H1 (cell line): Measurements from ENCODE around the gene VPS52. TPM values are rescaled to one million over a fixed set of nuclear protein-coding genes. Genes with fewer than 3 reads are reported as not detected.

Experiments
- CTCF ChIA-PET: fragments of 300-600 bp; sonication (Branson Sonifier 250); formaldehyde crosslinking; loops from one replicate; lab custom pipeline; 2021; ENCODE audit not compliant: partially characterized antibody; lab: Charles Lee
- POLR2A ChIA-PET: fragments of 300-600 bp; sonication (Branson Sonifier 250); formaldehyde crosslinking; loops from one replicate; lab custom pipeline; 2021; ENCODE audit warnings: inconsistent platforms; ENCODE audit not compliant: partially characterized antibody; lab: Charles Lee
- DNase-seq, 2 experiments: peaks; one replicate each; pipeline versions ENCODE4 v3.0.0 to v3.0.0-alpha.2; 2010 to 2022; ENCODE audit warnings: low spot score in 2 of 2, low read depth in 1 of 2, mixed read lengths in 1 of 2
- FAIRE-seq: peaks from 2 replicates; lab custom pipeline; 2011; peaks lifted over from hg19 to GRCh38; lab: Jason Lieb, UNC
- H2AFZ ChIP-seq: 2 replicates; pipeline ENCODE4 v1.8.1; 2012; ENCODE audit warnings: low read length, inconsistent platforms
- H2AK5ac ChIP-seq: 2 replicates; pipeline ENCODE4 v1.6.1; 2013; ENCODE audit warnings: low read depth, low read length
- H2BK120ac ChIP-seq: replicated peaks from 2 replicates; pipeline ENCODE3; 2013; ENCODE audit warnings: low read depth, low read length, inconsistent platforms
- H2BK12ac ChIP-seq: 2 replicates; pipeline ENCODE4 v1.6.1; 2013; ENCODE audit warnings: low read depth, low read length
- H2BK15ac ChIP-seq: 2 replicates; pipeline ENCODE4 v1.6.1; 2013; ENCODE audit warnings: low read length
- H2BK20ac ChIP-seq: 2 replicates; pipeline ENCODE4 v1.6.1; 2013; ENCODE audit warnings: low read length
- H2BK5ac ChIP-seq: 2 replicates; pipeline ENCODE4 v1.6.1; 2013; ENCODE audit warnings: low read depth, low read length
- H3K14ac ChIP-seq: 2 replicates; pipeline ENCODE4 v1.6.1; 2013; ENCODE audit warnings: inconsistent platforms; ENCODE audit not compliant: insufficient read length
- H3K18ac ChIP-seq: 2 replicates; pipeline ENCODE4 v1.6.1; 2013; ENCODE audit warnings: low read length; ENCODE audit errors: extremely low read depth
- H3K23ac ChIP-seq: 2 replicates; pipeline ENCODE4 v1.6.1; 2013; ENCODE audit warnings: inconsistent platforms; ENCODE audit not compliant: insufficient read length
- H3K23me2 ChIP-seq: 2 replicates; pipeline ENCODE4 v1.6.1; 2013; ENCODE audit warnings: low read depth, low read length
- H3K27ac ChIP-seq: 2 replicates; pipeline ENCODE4 v1.6.1; 2011; ENCODE audit warnings: low read depth, low read length, inconsistent platforms
- H3K27me3 ChIP-seq, 4 experiments: replicated peaks in 1 of 4; 1 replicate in 1 of 4; 2 replicates in 3 of 4; pipeline versions ENCODE4 v1.6.1 to v1.8.1; 2011 to 2013; ENCODE audit warnings: low read length in 3 of 4, mild to moderate bottlenecking in 3 of 4, inconsistent platforms in 2 of 4, mixed read lengths in 2 of 4, moderate library complexity in 1 of 4; ENCODE audit not compliant: control insufficient read depth in 3 of 4, insufficient read depth in 3 of 4; ENCODE audit errors: extremely low read depth in 1 of 4
- H3K36me3 ChIP-seq, 4 experiments: 2 replicates each; pipeline versions ENCODE4 v1.6.1 to v1.8.1; 2011 to 2013; ENCODE audit warnings: mild to moderate bottlenecking in 4 of 4, low read length in 3 of 4, moderate library complexity in 2 of 4, control low read depth in 1 of 4, inconsistent platforms in 1 of 4; ENCODE audit not compliant: insufficient read depth in 4 of 4, control insufficient read depth in 2 of 4
- H3K4ac ChIP-seq: replicated peaks from 2 replicates; pipeline ENCODE3; 2013; ENCODE audit warnings: low read length, low read depth, mixed read lengths, inconsistent platforms; ENCODE audit not compliant: insufficient read length
- H3K4me1 ChIP-seq, 4 experiments: replicated peaks in 1 of 4; 1 replicate in 1 of 4; 2 replicates in 3 of 4; pipeline versions ENCODE4 v1.6.1 to v1.8.1; 2011 to 2013; ENCODE audit warnings: low read length in 3 of 4, inconsistent platforms in 2 of 4, mixed read lengths in 1 of 4; ENCODE audit not compliant: insufficient read depth in 4 of 4, control insufficient read depth in 3 of 4
- H3K4me2 ChIP-seq, 2 experiments: 2 replicates each; pipeline versions ENCODE4 v1.6.1 to v1.8.1; 2011 to 2013; ENCODE audit warnings: low read depth in 2 of 2, low read length in 2 of 2, control low read depth in 1 of 2, inconsistent platforms in 1 of 2, mild to moderate bottlenecking in 1 of 2; ENCODE audit not compliant: insufficient read depth in 1 of 2
- H3K4me3 ChIP-seq, 4 experiments: fragments of 200-600, 300-600 bp in 1 of 4; sonication (generic), shearing (Covaris generic), sonication (Bioruptor Twin) in 1 of 4; 2 replicates each; pipeline versions ENCODE4 v1.5.1 to v1.8.1; 2011 to 2016; ENCODE audit warnings: low read length in 4 of 4, low read depth in 3 of 4, control low read depth in 2 of 4, inconsistent platforms in 2 of 4, mild to moderate bottlenecking in 2 of 4, mixed read lengths in 1 of 4, moderate library complexity in 1 of 4; ENCODE audit not compliant: insufficient read depth in 2 of 4; ENCODE audit errors: extremely low read depth in 1 of 4
- H3K56ac ChIP-seq: replicated peaks from 2 replicates; pipeline ENCODE3; 2013; ENCODE audit warnings: low read depth, mild to moderate bottlenecking, mixed read lengths, low read length, inconsistent platforms; ENCODE audit not compliant: insufficient read length
- H3K79me1 ChIP-seq: 2 replicates; pipeline ENCODE4 v1.6.1; 2013; ENCODE audit warnings: low read depth, low read length, control low read depth
- H3K79me2 ChIP-seq, 2 experiments: 2 replicates each; pipeline versions ENCODE4 v1.6.1 to v1.8.1; 2012 to 2013; ENCODE audit warnings: low read length in 2 of 2, mild to moderate bottlenecking in 2 of 2, inconsistent platforms in 1 of 2; ENCODE audit not compliant: insufficient read depth in 2 of 2, control insufficient read depth in 1 of 2
- H3K9ac ChIP-seq, 4 experiments: replicated peaks in 1 of 4; 1 replicate in 1 of 4; 2 replicates in 3 of 4; pipeline versions ENCODE4 v1.6.1 to v1.8.1; 2011 to 2013; ENCODE audit warnings: low read depth in 3 of 4, low read length in 3 of 4, control low read depth in 2 of 4, mild to moderate bottlenecking in 2 of 4, moderate library complexity in 2 of 4, inconsistent platforms in 1 of 4; ENCODE audit errors: extremely low read depth in 1 of 4
- H3K9me3 ChIP-seq, 2 experiments: 2 replicates each; pipeline versions ENCODE4 v1.6.1 to v1.8.1; 2012 to 2013; ENCODE audit warnings: mild to moderate bottlenecking in 2 of 2, moderate library complexity in 2 of 2, control low read depth in 1 of 2, inconsistent platforms in 1 of 2, low read depth in 1 of 2, low read length in 1 of 2, mixed read lengths in 1 of 2; ENCODE audit not compliant: insufficient read depth in 2 of 2
- H4K20me1 ChIP-seq, 2 experiments: replicated peaks in 1 of 2; 2 replicates each; pipeline versions ENCODE3 to v1.8.1; 2011 to 2013; ENCODE audit warnings: inconsistent platforms in 2 of 2, low read length in 2 of 2, mild to moderate bottlenecking in 1 of 2; ENCODE audit not compliant: insufficient read depth in 2 of 2, control insufficient read depth in 1 of 2
- H4K5ac ChIP-seq: 2 replicates; pipeline ENCODE4 v1.6.1; 2013; ENCODE audit warnings: low read length, low read depth, mixed read lengths, inconsistent platforms; ENCODE audit not compliant: insufficient read length
- H4K8ac ChIP-seq: 2 replicates; pipeline ENCODE4 v1.8.0; 2013; ENCODE audit warnings: mild to moderate bottlenecking, moderate library complexity, low read length, inconsistent platforms; ENCODE audit not compliant: insufficient read depth; ENCODE audit errors: extremely low read depth
- H4K91ac ChIP-seq: replicated peaks from 2 replicates; pipeline ENCODE3; 2013; ENCODE audit warnings: low read length, mixed read lengths, inconsistent platforms; ENCODE audit not compliant: insufficient read length
- BACH1 ChIP-seq: IDR thresholded peaks from 2 replicates; pipeline ENCODE4 v1.6.1; 2012; ENCODE audit warnings: low read length, improper control_type of control experiment
- EP300 ChIP-seq, 2 experiments: IDR thresholded peaks; 1 replicate in 1 of 2; 2 replicates in 1 of 2; pipeline ENCODE4 v1.6.1; 2011 to 2012; ENCODE audit warnings: low read depth in 2 of 2, low read length in 2 of 2, mild to moderate bottlenecking in 2 of 2, borderline replicate concordance in 1 of 2, inconsistent platforms in 1 of 2, moderate library complexity in 1 of 2
- POU5F1 ChIP-seq: IDR thresholded peaks from 2 replicates; pipeline ENCODE4 v1.6.1; 2011; ENCODE audit warnings: low read depth, mild to moderate bottlenecking, low read length, moderate library complexity
- RXRA ChIP-seq: IDR thresholded peaks from 2 replicates; pipeline ENCODE4 v1.6.1; 2011; ENCODE audit warnings: low read depth, mild to moderate bottlenecking, low read length, moderate library complexity; ENCODE audit not compliant: insufficient read depth
- SP2 ChIP-seq: IDR thresholded peaks from 2 replicates; pipeline ENCODE4 v1.6.1; 2012; ENCODE audit warnings: mild to moderate bottlenecking, low read length, inconsistent platforms
- SP4 ChIP-seq: IDR thresholded peaks from 2 replicates; pipeline ENCODE4 v1.6.1; 2012; ENCODE audit warnings: low read length, inconsistent platforms
- TAF1 ChIP-seq: IDR thresholded peaks from 2 replicates; pipeline ENCODE4 v1.6.1; 2011; ENCODE audit warnings: mild to moderate bottlenecking, low read depth, low read length
- WGBS, 2 experiments: shearing (Covaris generic) in 1 of 2; methylation state at CpG; one replicate each; pipeline versions ENCODE4 v1.1.6 to v1.1.7; 2013 to 2015; ENCODE audit warnings: low lambda C conversion rate in 2 of 2, mixed read lengths in 2 of 2, inconsistent platforms in 1 of 2, low coverage in 1 of 2, missing lambda C conversion rate in 1 of 2; ENCODE audit not compliant: insufficient replicate concordance in 2 of 2, insufficient coverage in 1 of 2, insufficient read length in 1 of 2; ENCODE audit errors: extremely low coverage in 1 of 2, missing lambda C conversion rate in 1 of 2; 5-methylcytosine and 5-hydroxymethylcytosine counted together
- polyA plus RNA-seq, 7 experiments: library from polyadenylated mRNA; depleted of rRNA in 3 of 7; stranded (reverse) in 5 of 7; unstranded in 2 of 7; fragments of >200 nt in 5 of 7; fragments of 200-250 nt in 2 of 7; gene quantifications; 1 replicate in 5 of 7; 2 replicates in 1 of 7; 4 replicates in 1 of 7; pipeline versions ENCODE4 v1.2.1 to v1.2.3, GENCODE V29; 2011 to 2013; ENCODE audit warnings: missing spikeins in 2 of 7, mixed read lengths in 2 of 7
- total RNA-seq: library from RNA; stranded (reverse); fragmentation: NEBNext Ultra II Directional; extraction: Animal tissue kit (Norgen Biotek cat#: 25700); gene quantifications from 2 replicates; pipeline ENCODE4 v1.2.1, GENCODE V29; 2021

Gene VPS52
- total and polyA plus RNA-seq, 2 of the 8 experiments (the other 6 are each of a cell fraction or from before 2014, with no cell fraction given): 36.5 to 86.3 TPM

DNA sequence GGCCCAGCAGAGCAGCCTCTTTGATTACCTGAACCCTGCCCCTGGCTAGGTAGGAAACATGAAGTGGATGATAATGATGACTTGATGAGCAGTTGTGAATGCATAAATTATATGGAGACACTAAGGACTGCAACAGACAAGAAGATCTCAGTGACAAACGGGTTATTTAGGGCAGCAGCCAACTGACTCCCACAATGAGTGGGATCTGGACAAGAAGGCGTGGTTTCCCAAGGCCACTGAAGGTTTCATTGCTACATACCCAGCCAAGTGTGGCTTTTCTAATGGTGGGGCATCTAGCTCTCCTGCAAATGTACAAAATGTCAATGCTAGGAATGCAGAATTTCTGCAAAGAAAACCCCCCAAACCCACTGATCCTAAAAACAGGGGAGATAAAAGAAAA lies 33.9 kb downstream of the VPS52 start:
- 85% methylated on average over 2 of the region's 2 CpGs; no CpG with 5 or more reads in 1 of the 2 experiments for WGBS, 2 experiments
- DNase-seq (no peak), FAIRE-seq (no peak)
- Histone ChIP-seq H2AK5ac (no peak overlapping the region), H2BK12ac (no peak overlapping the region), H4K20me1 (no peaks in the 10 kb centered on the region), H3K23me2 (no peaks in the 10 kb centered on the region; the same call in 1 of the 2 replicates), H4K5ac (no peak overlapping the region), H3K18ac (no peak overlapping the region), H4K8ac (no peak overlapping the region), H3K4ac (no peak overlapping the region), H3K27ac (no peak overlapping the region), H2BK15ac (no peak overlapping the region), H3K4me1 (peaks cover 0 to 3% (median 2%) of the 10 kb centered on the region in 4 experiments; a peak in 3 of 7 replicates), H2BK5ac (no peak overlapping the region), H3K9me3 (no peaks in the 10 kb centered on the region), H3K23ac (no peak overlapping the region), H2AFZ (no peak overlapping the region), H3K36me3 (no peaks in the 10 kb centered on the region), H3K56ac (no peak overlapping the region), H2BK120ac (no peak overlapping the region), H3K9ac (no peak overlapping the region), H3K4me2 (no peak overlapping the region), H3K4me3 (no peak overlapping the region), H3K14ac (no peak overlapping the region), H4K91ac (no peak overlapping the region), H3K27me3 (peaks cover 0 to 3% (median 0%) of the 10 kb centered on the region in 4 experiments; a peak in 2 of 7 replicates), H2BK20ac (no peak overlapping the region), H3K79me1 (no peaks in the 10 kb centered on the region), H3K79me2 (no peaks in the 10 kb centered on the region)
- TF ChIP-seq SP4: no peak
- no peak for TF ChIP-seq SP2
- TF ChIP-seq RXRA: no peak
- no peak for TF ChIP-seq EP300 (IDR thresholded peaks at IDR 0.05; ENCODE audit: borderline replicate concordance in 1 of 2, low read depth in 2 of 2, low read length in 2 of 2)
- no peak for TF ChIP-seq TAF1
- no peak for TF ChIP-seq POU5F1
- no peak for TF ChIP-seq BACH1
- ChIA-PET CTCF (interaction anchor here (0.8 to 11.0 kb wide), 3 partner anchors 11 to 33 kb away, joined by 4 to 107 read pairs (median 4); partner anchors contain the start of gene HSD17B8), POLR2A (interaction anchor here (1.5 kb wide), 1 partner anchor 29 kb away, joined by 4 read pairs; the partner anchor contains the start of gene RING1)
